ENCODE data around the gene ZNF782. TPM values are rescaled to one million over a fixed set of nuclear protein-coding genes. Genes with fewer than 3 reads are reported as not detected.

ZNF782 gene
- total RNA-seq, 2 donors from 2014 or later: 4.5 TPM

- H3K9me3 ChIP-seq: no peaks in the 10 kb centered on the region
- TF ChIP-seq CTCF (IDR thresholded peaks at IDR 0.05): no peak
- H3K27ac ChIP-seq: no peak overlapping the region
- H3K36me3 ChIP-seq: no peaks in the 10 kb centered on the region
- no peak for DNase-seq
- intact Hi-C loops (cut with DNase I): loop anchor here (5.0 kb wide), 2 partner anchors 249 to 539 kb away; no protein-coding TSS in a partner anchor
- peaks cover 5% of the 10 kb centered on the region for H3K4me1 ChIP-seq
- H3K9ac ChIP-seq (ENCODE audit: low read depth in 2 of 2, low read length in 2 of 2): no peak overlapping the region
- no peaks in the 10 kb centered on the region for H3K27me3 ChIP-seq
- H3K4me3 ChIP-seq: no peak overlapping the region
Measured at GRCh38 chr9:96858018-96858573, 3.8 kb upstream of the ZNF782 start.

GRCh38 chr9:96856363-96857286 lies 2.3 kb upstream of the ZNF782 start:
- peaks cover 8% of the 10 kb centered on the region for H3K4me1 ChIP-seq
- peak; percentile 77 for DNase-seq
- no peak overlapping the region for H3K27ac ChIP-seq
- no peak overlapping the region for H3K4me3 ChIP-seq
- intact Hi-C loops (cut with DNase I): loop anchor here (5.0 kb wide), 2 partner anchors 251 to 541 kb away; no protein-coding TSS in a partner anchor
- no peak overlapping the region for H3K9ac ChIP-seq (ENCODE audit: low read depth in 2 of 2, low read length in 2 of 2)
- H3K9me3 ChIP-seq: no peaks in the 10 kb centered on the region
- H3K27me3 ChIP-seq: no peaks in the 10 kb centered on the region
- TF ChIP-seq CTCF (IDR thresholded peaks at IDR 0.05): peak; percentile 89
- H3K36me3 ChIP-seq: no peaks in the 10 kb centered on the region

- TF ChIP-seq CTCF (IDR thresholded peaks at IDR 0.05): no peak
- Histone ChIP-seq H3K4me3 (peak overlapping the region; percentile 76), H3K9me3 (no peaks in the 10 kb centered on the region), H3K27me3 (no peaks in the 10 kb centered on the region), H3K36me3 (no peaks in the 10 kb centered on the region), H3K27ac (no peak overlapping the region), H3K4me1 (peaks cover 8% of the 10 kb centered on the region), H3K9ac (ENCODE audit: low read depth in 2 of 2, low read length in 2 of 2) (peak overlapping the region in 1 of 2 donors; percentile 74)
- DNase-seq: no peak
- intact Hi-C loops (cut with DNase I): loop anchor here (5.0 kb wide), 3 partner anchors 167 to 543 kb away; no protein-coding TSS in a partner anchor
Measured at GRCh38 chr9:96854651-96855273, 448 bp upstream of the ZNF782 start.

DNA sequence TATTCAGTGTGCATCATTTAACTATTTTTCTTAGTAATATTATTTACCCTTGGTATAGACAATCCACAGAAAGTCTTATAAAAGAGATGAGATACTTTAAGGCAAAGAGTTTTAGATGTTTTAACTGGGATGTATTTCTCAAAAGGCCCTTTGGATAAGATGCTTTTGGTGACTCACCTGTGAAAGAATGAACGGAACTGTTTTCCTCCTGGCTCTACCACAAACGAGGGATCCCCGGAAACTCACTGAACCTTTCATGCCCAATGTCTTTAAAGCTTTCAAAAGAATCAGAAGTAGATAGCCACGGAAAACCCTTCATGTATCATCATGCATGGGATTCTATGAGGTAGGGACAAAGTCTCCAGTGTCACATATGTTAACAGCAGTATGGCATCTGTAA lies 1.6 kb downstream of the ZNF782 start:
- Histone ChIP-seq H3K9ac (ENCODE audit: low read depth in 2 of 2, low read length in 2 of 2) (no peak overlapping the region), H3K27me3 (no peaks in the 10 kb centered on the region), H3K27ac (no peak overlapping the region), H3K36me3 (no peaks in the 10 kb centered on the region), H3K4me1 (peaks cover 8% of the 10 kb centered on the region), H3K9me3 (no peaks in the 10 kb centered on the region), H3K4me3 (no peak overlapping the region)
- no peak for DNase-seq
- no peak for TF ChIP-seq CTCF (IDR thresholded peaks at IDR 0.05)
- intact Hi-C loops (cut with DNase I): loop anchor here (5.0 kb wide), 1 partner anchor 165 kb away; no protein-coding TSS in a partner anchor

DNA sequence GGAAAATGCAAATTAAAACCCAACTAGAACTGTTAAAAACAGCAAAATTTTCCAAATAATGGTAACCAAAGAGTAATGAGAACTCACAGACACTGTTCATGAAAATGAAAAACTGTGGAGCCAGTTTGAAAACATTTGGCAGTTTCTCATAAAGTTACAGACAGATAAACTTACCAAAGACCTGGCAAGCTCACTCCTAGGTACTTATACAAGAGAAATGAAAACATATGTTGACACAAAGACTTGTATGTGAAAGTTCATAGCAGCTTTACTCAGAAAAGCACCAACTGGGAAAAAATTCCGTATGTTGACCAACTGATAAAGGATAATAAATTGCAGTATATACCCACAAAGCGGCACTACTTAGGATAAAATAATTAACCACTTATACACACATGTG lies 10.3 kb downstream of the ZNF782 start:
- no peak for TF ChIP-seq CTCF (IDR thresholded peaks at IDR 0.05)
- Histone ChIP-seq H3K9ac (ENCODE audit: low read depth in 2 of 2, low read length in 2 of 2) (no peak overlapping the region), H3K27ac (no peak overlapping the region), H3K4me1 (no peaks in the 10 kb centered on the region), H3K9me3 (no peaks in the 10 kb centered on the region), H3K36me3 (no peaks in the 10 kb centered on the region), H3K27me3 (no peaks in the 10 kb centered on the region), H3K4me3 (no peak overlapping the region)
- intact Hi-C loops (cut with DNase I): no loop called here
- DNase-seq: no peak
